T-helper 17 cell (primary cell): ENCODE measurements around the gene FBXO46. TPM values are rescaled to one million over a fixed set of nuclear protein-coding genes. Genes with fewer than 3 reads are reported as not detected.
A peak's percentile ranks its signal among the peaks of the same experiment; 100 is the strongest.

Source experiments
- ATAC-seq: fragments of 150-1000 bp; cut with Tn5 transposase; 2 replicates; pipeline ENCODE4 v1.10.0; 2021; ENCODE audit warnings: mild to moderate bottlenecking, moderate library complexity
- DNase-seq, 3 donors: peaks; one replicate each; pipeline versions ENCODE4 v3.0.0 to v3.0.0-alpha.2; 2020 to 2021
- H3K9me3 ChIP-seq: one replicate; pipeline ENCODE4 v1.7.0; 2013; ENCODE audit warnings: low read length, mild to moderate bottlenecking; ENCODE audit not compliant: control insufficient read depth, poor library complexity, severe bottlenecking
- H3K27ac Mint-ChIP-seq: one replicate; pipeline ENCODE4 v1.8.0; 2022; ENCODE audit warnings: mild to moderate bottlenecking, moderate library complexity, mixed read lengths
- H3K27me3 Mint-ChIP-seq: one replicate; pipeline ENCODE4 v1.8.0; 2022; ENCODE audit warnings: mixed read lengths
- H3K36me3 Mint-ChIP-seq: one replicate; pipeline ENCODE4 v1.8.0; 2022; ENCODE audit warnings: low read depth, mixed read lengths
- H3K4me1 Mint-ChIP-seq: one replicate; pipeline ENCODE4 v1.8.0; 2022; ENCODE audit warnings: mild to moderate bottlenecking, mixed read lengths
- H3K4me3 Mint-ChIP-seq: one replicate; pipeline ENCODE4 v1.8.0; 2022; ENCODE audit warnings: mild to moderate bottlenecking, moderate library complexity, mixed read lengths
- total RNA-seq, 4 donors: library from RNA in 2 of 4; stranded (reverse) in 2 of 4; gene quantifications; one replicate each; pipeline ENCODE4 v1.2.3 and lab custom pipeline; 2022 to 2026

The FBXO46 gene
- total RNA-seq, 2 donors from 2014 or later: 19.4 to 23.2 TPM

GRCh38 chr19:45769821-45770191, 39.1 kb upstream of the FBXO46 start:
- H3K27me3 Mint-ChIP-seq: peaks cover 3% of the 10 kb centered on the region
- DNase-seq (peak; percentile 38 to 54 (median 45)), ATAC-seq (peak; percentile 59)
- peaks cover 20% of the 10 kb centered on the region for H3K4me1 Mint-ChIP-seq
- peak overlapping the region; percentile 82 for H3K27ac Mint-ChIP-seq
- H3K9me3 ChIP-seq: no peaks in the 10 kb centered on the region
- no peaks in the 10 kb centered on the region for H3K36me3 Mint-ChIP-seq
- H3K4me3 Mint-ChIP-seq: peak overlapping the region; percentile 90

GRCh38 chr19:45768984-45769782, 38.5 kb upstream of the FBXO46 start, which contains the start of gene SIX5:
TSS of gene SIX5 (minus strand) at chr19:45769252. CDS start at chr19:45768844, 408 bp downstream.
- peak; percentile 90 to 94 (median 92) for DNase-seq

GRCh38 chr19:45768655-45768983, 37.9 kb upstream of the FBXO46 start:
- no peak overlapping the region for H3K27ac Mint-ChIP-seq

More at GRCh38 chr19:45768984-45769782, 38.5 kb upstream of the FBXO46 start, which contains the start of gene SIX5:
- no peaks in the 10 kb centered on the region for H3K9me3 ChIP-seq
- peaks cover 6% of the 10 kb centered on the region for H3K27me3 Mint-ChIP-seq
- H3K4me3 Mint-ChIP-seq: peak within 1 kb of the TSS; percentile 90
- peak within 1 kb of the TSS; percentile 82 for H3K27ac Mint-ChIP-seq
- peaks cover 20% of the 10 kb centered on the region for H3K4me1 Mint-ChIP-seq
- peak; percentile 74 for ATAC-seq
- no peaks in the 10 kb centered on the region for H3K36me3 Mint-ChIP-seq

GRCh38 chr19:45767881-45768654, 37.4 kb upstream of the FBXO46 start:
- H3K9me3 ChIP-seq: no peaks in the 10 kb centered on the region
- peaks cover 20% of the 10 kb centered on the region for H3K4me1 Mint-ChIP-seq
- peaks cover 6% of the 10 kb centered on the region for H3K27me3 Mint-ChIP-seq
- no peak overlapping the region for H3K27ac Mint-ChIP-seq
- H3K36me3 Mint-ChIP-seq: no peaks in the 10 kb centered on the region
- no peak for DNase-seq
- H3K4me3 Mint-ChIP-seq: peak overlapping the region; percentile 80
- ATAC-seq: no peak

More at GRCh38 chr19:45768655-45768983, 37.9 kb upstream of the FBXO46 start:
- H3K4me1 Mint-ChIP-seq: peaks cover 20% of the 10 kb centered on the region
- ATAC-seq (no peak), DNase-seq (peak in 2 of 3 donors; percentile 38 to 44)
- peaks cover 6% of the 10 kb centered on the region for H3K27me3 Mint-ChIP-seq
- H3K36me3 Mint-ChIP-seq: no peaks in the 10 kb centered on the region
- no peaks in the 10 kb centered on the region for H3K9me3 ChIP-seq
- peak overlapping the region; percentile 90 for H3K4me3 Mint-ChIP-seq

- Mint-ChIP-seq H3K27me3 (peaks cover 6% of the 10 kb centered on the region), H3K4me1 (peaks cover 20% of the 10 kb centered on the region), H3K36me3 (no peaks in the 10 kb centered on the region), H3K4me3 (peak overlapping the region; percentile 68), H3K27ac (no peak overlapping the region)
- H3K9me3 ChIP-seq: no peaks in the 10 kb centered on the region
- no peak for DNase-seq
- ATAC-seq: no peak
These were observed 36.7 kb upstream of the FBXO46 start for GRCh38 chr19:45767410-45767880.

GRCh38 chr19:45766869-45767346, 36.2 kb upstream of the FBXO46 start:
- Mint-ChIP-seq H3K4me3 (peak overlapping the region; percentile 68), H3K4me1 (peaks cover 16% of the 10 kb centered on the region)
- no peak for DNase-seq

GRCh38 chr19:45766296-45766868, 35.7 kb upstream of the FBXO46 start:
- Mint-ChIP-seq H3K27me3 (peaks cover 6% of the 10 kb centered on the region), H3K36me3 (no peaks in the 10 kb centered on the region), H3K27ac (peak overlapping the region; percentile 16), H3K4me3 (peak overlapping the region; percentile 25), H3K4me1 (peaks cover 16% of the 10 kb centered on the region)
- H3K9me3 ChIP-seq: no peaks in the 10 kb centered on the region
- DNase-seq: no peak
- no peak for ATAC-seq

More at GRCh38 chr19:45766869-45767346, 36.2 kb upstream of the FBXO46 start:
- no peak for ATAC-seq
- Mint-ChIP-seq H3K27me3 (peaks cover 6% of the 10 kb centered on the region), H3K27ac (no peak overlapping the region), H3K36me3 (no peaks in the 10 kb centered on the region)
- no peaks in the 10 kb centered on the region for H3K9me3 ChIP-seq

- H3K36me3 Mint-ChIP-seq: no peaks in the 10 kb centered on the region
- peak overlapping the region; percentile 25 for H3K4me3 Mint-ChIP-seq
- peaks cover 6% of the 10 kb centered on the region for H3K27me3 Mint-ChIP-seq
- peak overlapping the region; percentile 16 for H3K27ac Mint-ChIP-seq
- DNase-seq: no peak
- no peaks in the 10 kb centered on the region for H3K9me3 ChIP-seq
- peaks cover 16% of the 10 kb centered on the region for H3K4me1 Mint-ChIP-seq
- no peak for ATAC-seq
These were observed 35.1 kb upstream of the FBXO46 start for GRCh38 chr19:45765702-45766295.

- H3K9me3 ChIP-seq: no peaks in the 10 kb centered on the region
- no peaks in the 10 kb centered on the region for H3K36me3 Mint-ChIP-seq
- peaks cover 12% of the 10 kb centered on the region for H3K4me1 Mint-ChIP-seq
- peaks cover 6% of the 10 kb centered on the region for H3K27me3 Mint-ChIP-seq
- DNase-seq (no peak), ATAC-seq (no peak)
- no peak overlapping the region for H3K27ac Mint-ChIP-seq
- H3K4me3 Mint-ChIP-seq: no peak overlapping the region
These were observed 34.4 kb upstream of the FBXO46 start for GRCh38 chr19:45764945-45765701.

GRCh38 chr19:45764475-45764874, 33.8 kb upstream of the FBXO46 start:
- no peak for ATAC-seq
- DNase-seq: no peak
- Mint-ChIP-seq H3K4me3 (no peak overlapping the region), H3K27ac (no peak overlapping the region), H3K36me3 (no peaks in the 10 kb centered on the region), H3K27me3 (peaks cover 6% of the 10 kb centered on the region), H3K4me1 (peaks cover 7% of the 10 kb centered on the region)
- no peaks in the 10 kb centered on the region for H3K9me3 ChIP-seq

- ATAC-seq (no peak), DNase-seq (no peak)
- Mint-ChIP-seq H3K4me1 (peaks cover 4% of the 10 kb centered on the region), H3K27ac (no peak overlapping the region), H3K36me3 (no peaks in the 10 kb centered on the region), H3K4me3 (no peak overlapping the region), H3K27me3 (peaks cover 8% of the 10 kb centered on the region)
- no peaks in the 10 kb centered on the region for H3K9me3 ChIP-seq
These were observed 33.1 kb upstream of the FBXO46 start for GRCh38 chr19:45763691-45764294.
